A549 (cell line): ENCODE results near the gene PBX4. TPM values are rescaled to one million over a fixed set of nuclear protein-coding genes. Genes with fewer than 3 reads are reported as not detected.

Experiments
- ATAC-seq, 2 experiments: fragments of 200-7000 bp in 1 of 2; fragments of >200 bp in 1 of 2; cut with Nextera tagmentation in 1 of 2; cut with Tn5 transposase in 1 of 2; 3 replicates each; pipeline versions ENCODE4 v1.8.0 to v1.9.1; 2018 to 2020; ENCODE audit warnings: mild to moderate bottlenecking in 1 of 2, moderate library complexity in 1 of 2
- CTCF ChIA-PET: fragments of 300-600 bp; sonication (Branson Sonifier 250); formaldehyde crosslinking; extraction: SDS; loops from one replicate; lab custom pipeline; 2021; ENCODE audit warnings: antibody characterized with exemption, inconsistent platforms; lab: Yijun Ruan, JAX
- POLR2A ChIA-PET: fragments of 350-600 bp; formaldehyde crosslinking; extraction: SDS; loops from one replicate; lab custom pipeline; 2021; ENCODE audit warnings: antibody characterized with exemption, inconsistent platforms; lab: Yijun Ruan, JAX
- DNase-seq, 2 experiments: peaks; one replicate each; pipeline versions ENCODE4 v3.0.0 to v3.0.0-alpha.2; 2011 to 2016; ENCODE audit warnings: low read depth in 1 of 2, low spot score in 1 of 2
- FAIRE-seq: peaks from 2 replicates; lab custom pipeline; 2011; peaks lifted over from hg19 to GRCh38; lab: Jason Lieb, UNC
- H3K27ac ChIP-seq, 2 experiments: fragments of >200 bp; sonication (Bioruptor Twin); formaldehyde crosslinking; 3 replicates each; pipeline ENCODE4 v1.5.1; 2016 to 2017
- H3K4me1 ChIP-seq: fragments of >200 bp; sonication (Bioruptor Twin); formaldehyde crosslinking; 3 replicates; pipeline ENCODE4 v1.6.1; 2016
- H3K4me2 ChIP-seq: fragments of >200 bp; sonication (Bioruptor Twin); formaldehyde crosslinking; 3 replicates; pipeline ENCODE4 v1.6.1; 2016
- H3K4me3 ChIP-seq: fragments of >200 bp; sonication (Bioruptor Twin); formaldehyde crosslinking; 3 replicates; pipeline ENCODE4 v1.5.1; 2016
- H3K9me3 ChIP-seq: fragments of >200 bp; sonication (Bioruptor Twin); formaldehyde crosslinking; 3 replicates; pipeline ENCODE4 v1.6.1; 2016
- ATOH8 ChIP-seq: fragments of 250-450 bp; sonication (Bioruptor Pico); IDR thresholded peaks from 2 replicates; pipeline ENCODE4 v1.5.0; 2020; ENCODE audit warnings: low read depth, mild to moderate bottlenecking, moderate library complexity
- CTCF ChIP-seq: fragments of >200 bp; sonication (Bioruptor Twin); formaldehyde crosslinking; IDR thresholded peaks from 3 replicates; pipeline ENCODE4 v1.5.1; 2016
- EHF ChIP-seq: fragments of 250-450 bp; sonication (Bioruptor Pico); IDR thresholded peaks from 2 replicates; pipeline ENCODE4 v1.5.0; 2020; ENCODE audit warnings: mild to moderate bottlenecking
- ESRRA ChIP-seq: fragments of 150-350 bp; IDR thresholded peaks from 2 replicates; pipeline ENCODE4 v1.6.1; 2014; ENCODE audit warnings: mild to moderate bottlenecking, low read length, borderline replicate concordance
- HDAC2 ChIP-seq: fragments of 200-600 bp; sonication (generic); IDR thresholded peaks from 2 replicates; pipeline ENCODE4 v1.6.1; 2016
- HOXA7 ChIP-seq: fragments of 250-450 bp; sonication (Bioruptor Pico); IDR thresholded peaks from 2 replicates; pipeline ENCODE4 v1.5.0; 2020; ENCODE audit warnings: mild to moderate bottlenecking, moderate library complexity
- HOXB13 ChIP-seq: fragments of 250-450 bp; sonication (Bioruptor Pico); IDR thresholded peaks from 2 replicates; pipeline ENCODE4 v1.5.0; 2020; ENCODE audit warnings: low read depth, mild to moderate bottlenecking, moderate library complexity
- HOXB5 ChIP-seq: fragments of 250-450 bp; sonication (Bioruptor Pico); IDR thresholded peaks from 2 replicates; pipeline ENCODE4 v1.5.0; 2020; ENCODE audit warnings: mild to moderate bottlenecking, moderate library complexity
- KDM1A ChIP-seq: fragments of 200-600 bp; sonication (generic); IDR thresholded peaks from 2 replicates; pipeline ENCODE4 v1.6.1; 2016; ENCODE audit warnings: low read depth, mild to moderate bottlenecking
- KDM5A ChIP-seq: fragments of 200-600 bp; sonication (generic); IDR thresholded peaks from 2 replicates; pipeline ENCODE4 v1.6.1; 2016; ENCODE audit warnings: antibody characterized with exemption, mild to moderate bottlenecking
- MAFK ChIP-seq: fragments of 450-650 bp; IDR thresholded peaks from 2 replicates; pipeline ENCODE4 v1.6.1; 2014; ENCODE audit not compliant: partially characterized antibody
- MYC ChIP-seq: IDR thresholded peaks from 2 replicates; pipeline ENCODE4 v1.6.1; 2012; ENCODE audit warnings: mild to moderate bottlenecking, inconsistent platforms, low read length, improper control_type of control experiment, borderline replicate concordance
- NR3C1 ChIP-seq: fragments of >200 bp; sonication (Bioruptor Twin); formaldehyde crosslinking; IDR thresholded peaks from 3 replicates; pipeline ENCODE4 v1.6.1; 2017
- PBX3 ChIP-seq: IDR thresholded peaks from 2 replicates; pipeline ENCODE4 v1.6.1; 2012
- POLR2A ChIP-seq: IDR thresholded peaks from 2 replicates; pipeline ENCODE4 v1.6.1; 2012; ENCODE audit warnings: mild to moderate bottlenecking, low read length
- RCOR1 ChIP-seq: fragments of 150-350 bp; IDR thresholded peaks from 2 replicates; pipeline ENCODE4 v1.6.1; 2014; ENCODE audit warnings: antibody characterized with exemption, low read length, low read depth
- RNF2 ChIP-seq: fragments of 200-600 bp; sonication (generic); IDR thresholded peaks from 2 replicates; pipeline ENCODE4 v1.6.1; 2016; ENCODE audit warnings: low read depth, mild to moderate bottlenecking, antibody characterized with exemption, moderate library complexity, borderline replicate concordance
- SMC3 ChIP-seq: fragments of >200 bp; sonication (Bioruptor Twin); formaldehyde crosslinking; IDR thresholded peaks from 3 replicates; pipeline ENCODE4 v1.6.1; 2018; ENCODE audit warnings: inconsistent platforms
- TP53 ChIP-seq: fragments of 250-450 bp; sonication (Bioruptor Pico); IDR thresholded peaks from 2 replicates; pipeline ENCODE4 v1.5.0; 2021; ENCODE audit warnings: mild to moderate bottlenecking, moderate library complexity
- ZC3H11A ChIP-seq: fragments of 450-650 bp; IDR thresholded peaks from 2 replicates; pipeline ENCODE4 v1.6.1; 2014; ENCODE audit warnings: antibody characterized with exemption, mild to moderate bottlenecking
- WGBS: methylation state at CpG from one replicate; pipeline ENCODE4 v1.1.6; 2017; ENCODE audit errors: missing lambda C conversion rate; 5-methylcytosine and 5-hydroxymethylcytosine counted together
- polyA plus RNA-seq, 4 experiments: library from polyadenylated mRNA; depleted of rRNA in 3 of 4; stranded (reverse); fragments of >200 nt; fragmentation: RNase III in 1 of 4; extraction: RNeasy Plus Mini Kit Qiagen cat#74134 plus additional on column Dnase treatment in 1 of 4; gene quantifications; 2 replicates in 3 of 4; 3 replicates in 1 of 4; pipeline ENCODE4 v1.2.3, GENCODE V29; 2011 to 2017
- TF ChIP-seq, protein P1 (sequence below): IDR thresholded peaks from 2 replicates; pipeline ENCODE4 v1.6.1; 2012

The PBX4 gene
- polyA plus RNA-seq, 2 of the 4 experiments (the other 2 are of a cell fraction) = 0.70 to 0.90 TPM

- FAIRE-seq = no peak
- Histone ChIP-seq H3K27ac (no peak overlapping the region), H3K9me3 (no peaks in the 10 kb centered on the region), H3K4me1 (no peaks in the 10 kb centered on the region), H3K4me2 (no peak overlapping the region)
- no peak for DNase-seq
- peak; percentile 26 to 54; a peak in 2 of 6 replicates for ATAC-seq
- TF ChIP-seq NR3C1 (no peak), ZC3H11A (no peak), MYC (no peak), HOXA7 (CRISPR knock-in tag) (no peak), SMC3 (no peak), KDM5A (no peak), KDM1A (no peak), PBX3 (no peak), TP53 (CRISPR knock-in tag) (no peak), MAFK (no peak)
- TF ChIP-seq, all 56 proteins: peak for 0
- ChIA-PET CTCF (interaction anchor here (0.5 to 1.2 kb wide), 3 partner anchors 8 to 802 kb away, joined by 3 to 4 read pairs (median 3); no protein-coding TSS in a partner anchor), POLR2A (no interaction called here)
- WGBS = 91% methylated on average over 5 of the region's 17 CpGs
- no peak overlapping the region for H3K4me3 ChIP-seq
These were observed 55.7 kb downstream of the PBX4 start for GRCh38 chr19:19562665-19563347.

DNA sequence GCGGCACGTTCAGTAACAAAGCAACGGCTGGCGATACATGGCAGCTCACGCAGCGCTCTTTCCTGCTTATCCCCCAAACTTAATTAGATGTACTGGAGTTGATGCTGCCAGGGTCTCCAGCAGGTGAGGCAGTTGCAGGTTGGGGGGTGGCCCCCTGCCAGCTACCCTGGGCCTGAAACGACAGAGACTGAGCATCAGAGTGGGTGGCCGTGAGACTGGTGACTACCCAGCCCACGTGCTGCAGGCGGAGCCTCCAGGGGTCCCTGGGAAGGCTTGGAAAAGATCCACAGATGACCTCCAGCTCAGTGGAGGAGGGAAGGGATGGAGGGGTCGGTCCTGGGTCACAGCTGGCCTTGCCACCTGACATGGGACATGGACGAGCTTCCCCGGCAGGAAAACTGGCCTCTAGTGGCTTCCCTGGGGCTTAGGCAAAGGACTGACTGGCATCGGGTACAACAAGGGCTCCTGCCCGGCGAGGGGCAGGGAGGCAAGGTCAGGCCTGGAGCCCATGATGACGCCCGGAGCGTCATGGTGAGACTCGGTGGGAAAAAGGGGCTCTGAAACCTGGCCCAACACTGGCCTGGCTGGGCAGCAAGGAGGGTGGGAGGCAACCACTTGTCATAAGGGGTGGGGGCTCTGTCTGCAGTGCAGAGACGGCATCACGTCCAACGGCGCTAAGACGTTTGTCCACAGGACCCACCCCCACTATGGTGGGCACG is 56.4 kb downstream of the PBX4 start:
- ChIA-PET POLR2A (no interaction called here), CTCF (interaction anchor here (0.5 to 1.2 kb wide), 2 partner anchors 8 to 802 kb away, joined by 3 read pairs; no protein-coding TSS in a partner anchor)
- DNase-seq (no peak), ATAC-seq (no peak), FAIRE-seq (no peak)
- TF ChIP-seq HOXB13 (CRISPR knock-in tag) (no peak), EHF (CRISPR knock-in tag) (no peak), ATOH8 (CRISPR knock-in tag) (no peak), ESRRA (no peak), RCOR1 (no peak), CTCF (no peak), HDAC2 (no peak), HOXB5 (CRISPR knock-in tag) (no peak), POLR2A (no peak), RNF2 (no peak)
- TF ChIP-seq, protein P1, sequence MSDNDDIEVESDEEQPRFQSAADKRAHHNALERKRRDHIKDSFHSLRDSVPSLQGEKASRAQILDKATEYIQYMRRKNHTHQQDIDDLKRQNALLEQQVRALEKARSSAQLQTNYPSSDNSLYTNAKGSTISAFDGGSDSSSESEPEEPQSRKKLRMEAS = no peak
- H3K9me3 ChIP-seq = no peaks in the 10 kb centered on the region
- H3K4me2 ChIP-seq = no peak overlapping the region
- H3K4me1 ChIP-seq = no peaks in the 10 kb centered on the region
- WGBS = 87% methylated on average over 15 of the region's 26 CpGs
- H3K27ac ChIP-seq = no peak overlapping the region
- no peak overlapping the region for H3K4me3 ChIP-seq
